WTC11 (cell line): ENCODE data around the gene VSIG2. TPM values are rescaled to one million over a fixed set of nuclear protein-coding genes. Genes with fewer than 3 reads are reported as not detected.

ENCODE experiments used
- ATAC-seq: fragments of 200-7000 bp; cut with Tn5 transposase; 2 replicates; pipeline ENCODE4 v1.10.0; 2021; ENCODE audit warnings: mild to moderate bottlenecking, moderate library complexity
- CTCF ChIA-PET: fragments of 300-600 bp; sonication (Branson Sonifier 250); formaldehyde crosslinking; loops from one replicate; lab custom pipeline; 2021; ENCODE audit warnings: antibody characterized with exemption; lab: Charles Lee
- POLR2A ChIA-PET: fragments of 350-600 bp; sonication (Branson Sonifier 250); formaldehyde crosslinking; loops from one replicate; lab custom pipeline; 2021; ENCODE audit warnings: antibody characterized with exemption; lab: Charles Lee
- DNase-seq: peaks from one replicate; pipeline ENCODE4 v3.0.0; 2021; ENCODE audit warnings: low spot score
- H3K27ac Mint-ChIP-seq: 2 replicates; pipeline ENCODE4 v1.8.0; 2021; ENCODE audit warnings: mixed read lengths
- H3K27me3 Mint-ChIP-seq: 2 replicates; pipeline ENCODE4 v1.8.0; 2021; ENCODE audit warnings: low read depth, mild to moderate bottlenecking, moderate library complexity, mixed read lengths
- H3K36me3 Mint-ChIP-seq: 2 replicates; pipeline ENCODE4 v1.8.0; 2021; ENCODE audit warnings: mixed read lengths
- H3K4me1 Mint-ChIP-seq: 2 replicates; pipeline ENCODE4 v1.8.0; 2022; ENCODE audit warnings: mixed read lengths
- H3K4me3 Mint-ChIP-seq: 2 replicates; pipeline ENCODE4 v1.8.0; 2021; ENCODE audit warnings: mild to moderate bottlenecking, moderate library complexity, mixed read lengths
- H3K9me3 Mint-ChIP-seq: 2 replicates; pipeline ENCODE4 v1.8.0; 2021; ENCODE audit warnings: mixed read lengths
- AR ChIP-seq: fragments of 250-450 bp; sonication (Bioruptor Pico); IDR thresholded peaks from 2 replicates; pipeline ENCODE4 v1.9.0; 2021; ENCODE audit warnings: mild to moderate bottlenecking
- ATF1 ChIP-seq: sonication (generic); formaldehyde crosslinking; IDR thresholded peaks from 2 replicates; pipeline ENCODE4 v1.8.1; 2023; ENCODE audit warnings: mild to moderate bottlenecking, moderate library complexity, missing genetic modification reagents
- EMX1 ChIP-seq: fragments of 250-450 bp; sonication (Bioruptor Pico); IDR thresholded peaks from 2 replicates; pipeline ENCODE4 v1.8.0; 2021; ENCODE audit warnings: mild to moderate bottlenecking
- FOXJ3 ChIP-seq: sonication (generic); formaldehyde crosslinking; IDR thresholded peaks from 2 replicates; pipeline ENCODE4 v1.9.0; 2021; ENCODE audit warnings: missing genetic modification reagents, mild to moderate bottlenecking, borderline replicate concordance
- FOXP4 ChIP-seq: sonication (generic); formaldehyde crosslinking; IDR thresholded peaks from 2 replicates; pipeline ENCODE4 v1.8.0; 2022; ENCODE audit warnings: mild to moderate bottlenecking, missing genetic modification reagents
- GTF2I ChIP-seq: fragments of 250-450 bp; sonication (Bioruptor Pico); conservative IDR thresholded peaks from 2 replicates; pipeline ENCODE4 v1.4.0; 2021; ENCODE audit warnings: mild to moderate bottlenecking
- HMGA2 ChIP-seq: fragments of 250-450 bp; sonication (Bioruptor Pico); IDR thresholded peaks from 2 replicates; pipeline ENCODE4 v1.4.0; 2021; ENCODE audit warnings: mild to moderate bottlenecking, moderate library complexity
- MAX ChIP-seq: sonication (generic); formaldehyde crosslinking; IDR thresholded peaks from 2 replicates; pipeline ENCODE4 v1.8.0; 2022; ENCODE audit warnings: mild to moderate bottlenecking, missing genetic modification reagents
- MLX ChIP-seq: sonication (generic); formaldehyde crosslinking; IDR thresholded peaks from 2 replicates; pipeline ENCODE4 v1.8.1; 2023; ENCODE audit warnings: mild to moderate bottlenecking, missing genetic modification reagents, moderate library complexity
- MYBL2 ChIP-seq: sonication (generic); formaldehyde crosslinking; IDR thresholded peaks from 2 replicates; pipeline ENCODE4 v1.8.1; 2023; ENCODE audit warnings: mild to moderate bottlenecking, moderate library complexity, missing genetic modification reagents
- TEAD1 ChIP-seq: sonication (generic); formaldehyde crosslinking; IDR thresholded peaks from 2 replicates; pipeline ENCODE4 v1.8.0; 2022; ENCODE audit warnings: mild to moderate bottlenecking, missing genetic modification reagents
- ZMAT4 ChIP-seq: fragments of 250-450 bp; sonication (Bioruptor Pico); IDR thresholded peaks from 2 replicates; pipeline ENCODE4 v1.9.0; 2021; ENCODE audit warnings: mild to moderate bottlenecking
- ZNF121 ChIP-seq: sonication (generic); formaldehyde crosslinking; IDR thresholded peaks from 2 replicates; pipeline ENCODE4 v1.8.0; 2023; ENCODE audit warnings: missing genetic modification reagents
- ZNF263 ChIP-seq: sonication (generic); formaldehyde crosslinking; IDR thresholded peaks from 2 replicates; pipeline ENCODE4 v1.8.1; 2022; ENCODE audit warnings: low read depth, mild to moderate bottlenecking, moderate library complexity, missing genetic modification reagents
- ZNF317 ChIP-seq: sonication (generic); formaldehyde crosslinking; IDR thresholded peaks from 2 replicates; pipeline ENCODE4 v1.8.1; 2023; ENCODE audit warnings: low read depth, mild to moderate bottlenecking, moderate library complexity, missing genetic modification reagents, borderline replicate concordance
- ZNF396 ChIP-seq: fragments of 250-450 bp; sonication (Bioruptor Pico); IDR thresholded peaks from 2 replicates; pipeline ENCODE4 v1.8.0; 2021; ENCODE audit warnings: mild to moderate bottlenecking, moderate library complexity, borderline replicate concordance
- ZNF416 ChIP-seq: fragments of 250-450 bp; sonication (Bioruptor Pico); IDR thresholded peaks from 2 replicates; pipeline ENCODE4 v1.9.0; 2021; ENCODE audit warnings: mild to moderate bottlenecking, inconsistent platforms
- ZNF425 ChIP-seq: fragments of 250-450 bp; sonication (Bioruptor Pico); conservative IDR thresholded peaks from 2 replicates; pipeline ENCODE4 v1.9.0; 2021; ENCODE audit warnings: mild to moderate bottlenecking
- total RNA-seq: library from RNA; stranded (reverse); gene quantifications from 3 replicates; pipeline ENCODE4 v1.2.3, GENCODE V29; 2021
- TF ChIP-seq, protein P1 (sequence below): sonication (generic); formaldehyde crosslinking; conservative IDR thresholded peaks from 2 replicates; pipeline ENCODE4 v1.8.1; 2022; ENCODE audit warnings: mild to moderate bottlenecking, missing genetic modification reagents
- TF ChIP-seq, protein P2 (sequence below): sonication (generic); formaldehyde crosslinking; IDR thresholded peaks from 2 replicates; pipeline ENCODE4 v1.8.1; 2022; ENCODE audit warnings: mild to moderate bottlenecking, missing genetic modification reagents, moderate library complexity, borderline replicate concordance
- TF ChIP-seq, protein P3 (sequence below): sonication (generic); formaldehyde crosslinking; IDR thresholded peaks from 2 replicates; pipeline ENCODE4 v1.8.1; 2023; ENCODE audit warnings: mild to moderate bottlenecking, moderate library complexity, missing genetic modification reagents

The VSIG2 gene
- total RNA-seq, 1 experiment from 2014 or later, result 0.79 TPM

- TF ChIP-seq, protein P1, sequence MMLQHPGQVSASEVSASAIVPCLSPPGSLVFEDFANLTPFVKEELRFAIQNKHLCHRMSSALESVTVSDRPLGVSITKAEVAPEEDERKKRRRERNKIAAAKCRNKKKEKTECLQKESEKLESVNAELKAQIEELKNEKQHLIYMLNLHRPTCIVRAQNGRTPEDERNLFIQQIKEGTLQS (CRISPR knock-in tag), result no peak
- no peak for TF ChIP-seq EMX1 (CRISPR knock-in tag)
- TF ChIP-seq ZNF425 (CRISPR knock-in tag), result no peak
- no peak for TF ChIP-seq HMGA2
- no peak for TF ChIP-seq ZNF396
- TF ChIP-seq TEAD1, result no peak
- TF ChIP-seq ZNF121, result no peak
- no peak for TF ChIP-seq ZNF416
- no peak for TF ChIP-seq ZNF263 (CRISPR knock-in tag)
- TF ChIP-seq FOXJ3 (CRISPR knock-in tag), result no peak
- TF ChIP-seq FOXP4 (CRISPR knock-in tag), result no peak
- TF ChIP-seq, all 79 proteins: peak for 0
- Mint-ChIP-seq H3K36me3 (no peaks in the 10 kb centered on the region), H3K9me3 (no peaks in the 10 kb centered on the region), H3K27ac (no peak overlapping the region), H3K4me1 (peaks cover 45% of the 10 kb centered on the region), H3K4me3 (no peak overlapping the region), H3K27me3 (peaks cover 100% of the 10 kb centered on the region)
- POLR2A ChIA-PET, result no interaction called here
- no peak for DNase-seq
- ATAC-seq, result no peak
- CTCF ChIA-PET, result interaction anchor here (0.6 to 2.2 kb wide), 8 partner anchors 10 to 123 kb away, joined by 3 to 10 read pairs (median 3); partner anchors contain the start of genes NRGN and ROBO3
These were observed 1.6 kb upstream of the VSIG2 start for GRCh38 chr11:124753624-124754023.

DNA sequence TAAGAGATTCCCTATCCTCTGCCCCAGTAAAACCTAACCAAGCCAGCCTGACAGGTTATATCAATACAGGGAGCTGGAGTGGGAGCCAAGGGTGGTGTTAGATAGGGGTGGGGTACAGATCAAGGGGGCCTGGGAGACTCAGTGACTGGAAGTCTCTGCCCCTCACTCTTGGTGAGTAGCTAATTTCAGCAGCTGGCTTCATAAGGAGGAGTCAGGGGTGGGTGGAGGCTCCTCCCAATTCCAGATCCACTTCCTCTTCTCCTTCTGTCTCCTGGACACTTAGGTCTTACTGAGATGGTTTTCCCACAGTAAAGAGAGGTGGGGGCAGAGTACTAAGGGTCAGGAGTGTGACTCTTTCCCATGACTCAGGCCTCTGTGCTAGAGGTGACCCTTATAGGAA, 1.1 kb upstream of the VSIG2 start:
- TF ChIP-seq, protein P2, sequence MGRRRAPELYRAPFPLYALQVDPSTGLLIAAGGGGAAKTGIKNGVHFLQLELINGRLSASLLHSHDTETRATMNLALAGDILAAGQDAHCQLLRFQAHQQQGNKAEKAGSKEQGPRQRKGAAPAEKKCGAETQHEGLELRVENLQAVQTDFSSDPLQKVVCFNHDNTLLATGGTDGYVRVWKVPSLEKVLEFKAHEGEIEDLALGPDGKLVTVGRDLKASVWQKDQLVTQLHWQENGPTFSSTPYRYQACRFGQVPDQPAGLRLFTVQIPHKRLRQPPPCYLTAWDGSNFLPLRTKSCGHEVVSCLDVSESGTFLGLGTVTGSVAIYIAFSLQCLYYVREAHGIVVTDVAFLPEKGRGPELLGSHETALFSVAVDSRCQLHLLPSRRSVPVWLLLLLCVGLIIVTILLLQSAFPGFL (CRISPR knock-in tag), result no peak
- no peak for TF ChIP-seq MYBL2 (CRISPR knock-in tag)
- TF ChIP-seq, protein P3, sequence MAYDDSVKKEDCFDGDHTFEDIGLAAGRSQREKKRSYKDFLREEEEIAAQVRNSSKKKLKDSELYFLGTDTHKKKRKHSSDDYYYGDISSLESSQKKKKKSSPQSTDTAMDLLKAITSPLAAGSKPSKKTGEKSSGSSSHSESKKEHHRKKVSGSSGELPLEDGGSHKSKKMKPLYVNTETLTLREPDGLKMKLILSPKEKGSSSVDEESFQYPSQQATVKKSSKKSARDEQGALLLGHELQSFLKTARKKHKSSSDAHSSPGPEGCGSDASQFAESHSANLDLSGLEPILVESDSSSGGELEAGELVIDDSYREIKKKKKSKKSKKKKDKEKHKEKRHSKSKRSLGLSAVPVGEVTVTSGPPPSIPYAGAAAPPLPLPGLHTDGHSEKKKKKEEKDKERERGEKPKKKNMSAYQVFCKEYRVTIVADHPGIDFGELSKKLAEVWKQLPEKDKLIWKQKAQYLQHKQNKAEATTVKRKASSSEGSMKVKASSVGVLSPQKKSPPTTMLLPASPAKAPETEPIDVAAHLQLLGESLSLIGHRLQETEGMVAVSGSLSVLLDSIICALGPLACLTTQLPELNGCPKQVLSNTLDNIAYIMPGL (CRISPR knock-in tag), result no peak
- no peak for TF ChIP-seq ZMAT4 (CRISPR knock-in tag)
- no peak for TF ChIP-seq MAX (CRISPR knock-in tag)
- TF ChIP-seq ZNF263 (CRISPR knock-in tag), result no peak
- TF ChIP-seq ZNF121, result no peak
- no peak for TF ChIP-seq ZNF317 (CRISPR knock-in tag)
- no peak for TF ChIP-seq GTF2I (CRISPR knock-in tag)
- no peak for TF ChIP-seq HMGA2
- TF ChIP-seq MLX (CRISPR knock-in tag), result no peak
- no peak for TF ChIP-seq FOXJ3 (CRISPR knock-in tag)
- no peak for TF ChIP-seq ZNF416
- TF ChIP-seq ZNF396, result no peak
- no peak for TF ChIP-seq ATF1 (CRISPR knock-in tag)
- TF ChIP-seq AR (CRISPR knock-in tag), result no peak
- Mint-ChIP-seq H3K4me3 (no peak overlapping the region), H3K4me1 (peaks cover 45% of the 10 kb centered on the region), H3K9me3 (no peaks in the 10 kb centered on the region), H3K27me3 (peaks cover 100% of the 10 kb centered on the region), H3K27ac (no peak overlapping the region), H3K36me3 (no peaks in the 10 kb centered on the region)
- no peak for ATAC-seq
- ChIA-PET CTCF (interaction anchor here (0.6 to 3.7 kb wide), 13 partner anchors 9 to 123 kb away, joined by 3 to 26 read pairs (median 3); partner anchors contain the start of genes ESAM, NRGN, ROBO3 and SIAE), POLR2A (no interaction called here)
- DNase-seq, result no peak
